HepG2 (cell line): ENCODE results near the gene SYNE1.

ENCODE experiments used
- CEBPB ChIP-seq: IDR thresholded peaks from 2 replicates; pipeline ENCODE4 v1.6.1; 2011; ENCODE audit warnings: low read depth, low read length, improper control_type of control experiment, borderline replicate concordance
- EZH2 ChIP-seq: conservative IDR thresholded peaks from 2 replicates; pipeline ENCODE4 v1.6.1; 2012; ENCODE audit warnings: mild to moderate bottlenecking, low read depth, low read length, moderate library complexity
- FOXJ3 ChIP-seq: sonication (generic); formaldehyde crosslinking; IDR thresholded peaks from 2 replicates; pipeline ENCODE4 v1.4.0; 2020; ENCODE audit warnings: missing genetic modification reagents, mild to moderate bottlenecking, borderline replicate concordance
- HMG20A ChIP-seq: IDR thresholded peaks from 2 replicates; pipeline ENCODE4 v1.6.1; 2016; ENCODE audit warnings: borderline replicate concordance
- HNRNPL ChIP-seq: fragments of 200-400 bp; formaldehyde crosslinking; IDR thresholded peaks from 2 replicates; pipeline ENCODE4 v1.6.1; 2017; ENCODE audit warnings: mild to moderate bottlenecking, low read depth, low read length
- HOXA7 ChIP-seq: sonication (generic); formaldehyde crosslinking; IDR thresholded peaks from 2 replicates; pipeline ENCODE4 v1.8.1; 2022; ENCODE audit warnings: mild to moderate bottlenecking, missing genetic modification reagents, moderate library complexity
- JUNB ChIP-seq: sonication (generic); formaldehyde crosslinking; IDR thresholded peaks from 2 replicates; pipeline ENCODE4 v1.8.0; 2022; ENCODE audit warnings: missing genetic modification reagents, mild to moderate bottlenecking, borderline replicate concordance
- NCOA2 ChIP-seq: sonication (generic); formaldehyde crosslinking; IDR thresholded peaks from 2 replicates; pipeline ENCODE4 v1.8.0; 2022; ENCODE audit warnings: inconsistent platforms
- POLR2A ChIP-seq, 2 experiments: IDR thresholded peaks; 2 replicates each; pipeline ENCODE4 v1.6.1; 2011; ENCODE audit warnings: low read depth in 2 of 2, low read length in 2 of 2, mild to moderate bottlenecking in 1 of 2, moderate library complexity in 1 of 2; ENCODE audit not compliant: insufficient read depth in 1 of 2
- RAD51 ChIP-seq: fragments of 450-650 bp; IDR thresholded peaks from 2 replicates; pipeline ENCODE4 v1.6.1; 2016; ENCODE audit warnings: borderline replicate concordance
- SOX6 ChIP-seq, 2 experiments: fragments of 450-650 bp in 1 of 2; sonication (generic) in 1 of 2; formaldehyde crosslinking in 1 of 2; IDR thresholded peaks; 2 replicates each; pipeline versions ENCODE4 v1.4.0 to v1.6.1; 2017 to 2020; ENCODE audit warnings: antibody characterized with exemption in 1 of 2, mild to moderate bottlenecking in 1 of 2, missing genetic modification reagents in 1 of 2
- ZNF274 ChIP-seq: sonication (generic); formaldehyde crosslinking; IDR thresholded peaks from 2 replicates; pipeline ENCODE4 v1.5.1; 2020; ENCODE audit warnings: mild to moderate bottlenecking, missing genetic modification reagents
- ZNF383 ChIP-seq: sonication (generic); formaldehyde crosslinking; IDR thresholded peaks from 2 replicates; pipeline ENCODE4 v1.4.0; 2020; ENCODE audit warnings: missing genetic modification reagents, mild to moderate bottlenecking, borderline replicate concordance
- TF ChIP-seq, protein P1 (sequence below): sonication (generic); formaldehyde crosslinking; IDR thresholded peaks from 2 replicates; pipeline ENCODE4 v1.8.1; 2023; ENCODE audit warnings: missing genetic modification reagents, inconsistent platforms, borderline replicate concordance

DNA sequence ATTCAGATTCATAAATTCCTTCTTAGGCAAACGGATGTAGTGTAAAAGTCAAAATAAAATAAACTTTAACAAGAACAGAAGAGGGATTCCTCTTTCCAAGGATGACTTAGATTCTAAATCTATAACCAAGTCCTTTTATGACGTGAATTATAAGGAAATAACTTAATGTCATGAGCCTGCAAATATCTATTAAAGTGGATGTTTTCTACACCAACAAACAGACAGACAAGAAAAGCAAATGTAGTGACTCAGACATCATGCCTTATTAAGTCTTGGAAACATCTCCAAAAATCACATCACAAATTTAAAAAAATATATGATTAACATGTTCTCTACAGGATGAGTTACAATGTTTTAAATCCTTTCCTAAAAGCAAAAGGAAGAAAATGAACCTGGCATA, 432.6 kb downstream of the SYNE1 start:
- TF ChIP-seq HMG20A (CRISPR knock-in tag) (no peak), JUNB (CRISPR knock-in tag) (no peak), FOXJ3 (CRISPR knock-in tag) (no peak), HNRNPL (no peak), CEBPB (no peak), POLR2A (IDR thresholded peaks at IDR 0.05; ENCODE audit: insufficient read depth in 1 of 2, low read depth in 2 of 2, low read length in 2 of 2) (no peak), NCOA2 (CRISPR knock-in tag) (no peak), RAD51 (no peak), SOX6 (IDR thresholded peaks at IDR 0.05) (no peak), SOX6 (CRISPR knock-in tag; IDR thresholded peaks at IDR 0.05) (no peak), HOXA7 (CRISPR knock-in tag) (no peak), ZNF274 (no peak), ZNF383 (CRISPR knock-in tag) (no peak), EZH2 (no peak)
- TF ChIP-seq, protein P1, sequence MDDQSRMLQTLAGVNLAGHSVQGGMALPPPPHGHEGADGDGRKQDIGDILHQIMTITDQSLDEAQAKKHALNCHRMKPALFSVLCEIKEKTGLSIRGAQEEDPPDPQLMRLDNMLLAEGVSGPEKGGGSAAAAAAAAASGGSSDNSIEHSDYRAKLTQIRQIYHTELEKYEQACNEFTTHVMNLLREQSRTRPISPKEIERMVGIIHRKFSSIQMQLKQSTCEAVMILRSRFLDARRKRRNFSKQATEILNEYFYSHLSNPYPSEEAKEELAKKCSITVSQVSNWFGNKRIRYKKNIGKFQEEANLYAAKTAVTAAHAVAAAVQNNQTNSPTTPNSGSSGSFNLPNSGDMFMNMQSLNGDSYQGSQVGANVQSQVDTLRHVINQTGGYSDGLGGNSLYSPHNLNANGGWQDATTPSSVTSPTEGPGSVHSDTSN (CRISPR knock-in tag), result no peak
